Activated CD4-positive, alpha-beta T cell treated with anti-CD3 and anti-CD28 coated beads for 1 hour (primary cell): ENCODE measurements around the gene NFU1.

Experiments
- DNase-seq: peaks from one replicate; pipeline ENCODE4 v3.0.0-alpha.2; 2020

Gene NFU1

DNA sequence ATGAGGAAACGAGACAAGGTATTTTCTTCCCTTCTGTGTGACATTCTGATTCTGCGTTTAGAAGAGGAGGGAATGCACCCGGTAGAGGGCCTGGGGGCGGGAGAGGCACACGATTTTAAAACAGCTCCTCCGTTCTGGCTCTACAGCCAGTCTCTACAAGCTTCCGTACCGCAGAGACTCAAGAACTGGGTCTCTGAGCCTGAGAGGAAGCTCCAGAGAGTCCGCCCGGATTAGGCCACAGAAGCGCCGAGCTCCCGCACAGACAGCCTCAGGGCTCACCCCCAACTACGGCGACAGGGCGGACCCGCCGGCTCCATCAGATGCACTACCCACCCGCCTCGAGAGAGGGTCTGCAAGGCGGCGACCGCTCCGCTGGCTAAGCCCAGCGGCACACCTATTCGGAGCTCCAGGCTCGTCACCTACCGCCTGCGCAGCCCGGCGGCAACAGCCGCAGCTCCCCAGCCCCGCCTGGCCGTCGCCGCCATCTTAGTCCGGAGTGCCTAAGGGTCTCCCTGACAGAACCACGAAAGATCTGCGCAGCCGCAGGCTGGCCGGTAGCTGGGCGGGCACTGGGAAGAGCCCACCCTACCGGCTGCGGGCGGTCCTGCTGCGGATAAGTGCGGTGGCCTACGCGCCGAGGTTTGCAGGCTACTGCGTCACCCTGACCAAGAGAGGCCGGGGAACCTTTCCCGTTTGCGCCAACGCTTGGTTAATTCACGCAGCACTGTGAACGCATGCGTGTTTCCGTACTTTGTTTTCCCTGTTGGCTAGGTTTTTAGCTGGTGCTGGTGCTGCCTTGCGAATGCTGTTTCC is at the start of gene NFU1:
TSS of gene NFU1 (minus strand) at position 498 of the 813 bp plus-strand sequence. CDS start at position 485, 13 bp downstream.
- peak; percentile 72 for DNase-seq

DNA sequence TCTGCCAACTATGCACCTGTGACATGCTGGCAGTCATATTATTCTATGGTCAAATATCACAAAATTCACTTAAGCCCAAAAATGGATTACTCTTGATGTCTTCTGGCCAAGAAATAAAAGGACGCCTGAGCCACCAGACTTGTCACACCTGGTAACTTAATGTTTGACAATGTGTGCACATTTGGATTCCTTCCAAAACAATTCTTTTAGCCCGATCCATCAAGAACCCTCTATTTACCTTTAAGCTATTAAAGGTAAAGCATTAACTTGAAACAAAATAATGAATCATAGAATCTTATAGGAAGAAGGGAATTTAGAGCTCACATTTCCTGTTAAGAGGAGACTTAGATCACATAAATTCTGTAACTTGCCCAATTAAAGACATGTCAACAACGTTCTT is 46.5 kb upstream of the NFU1 start:
- no peak for DNase-seq

- DNase-seq, result no peak
Observed at GRCh38 chr2:69483024-69483423, 45.8 kb upstream of the NFU1 start.

GRCh38 chr2:69482471-69482870 is 45.2 kb upstream of the NFU1 start:
- no peak for DNase-seq

DNA sequence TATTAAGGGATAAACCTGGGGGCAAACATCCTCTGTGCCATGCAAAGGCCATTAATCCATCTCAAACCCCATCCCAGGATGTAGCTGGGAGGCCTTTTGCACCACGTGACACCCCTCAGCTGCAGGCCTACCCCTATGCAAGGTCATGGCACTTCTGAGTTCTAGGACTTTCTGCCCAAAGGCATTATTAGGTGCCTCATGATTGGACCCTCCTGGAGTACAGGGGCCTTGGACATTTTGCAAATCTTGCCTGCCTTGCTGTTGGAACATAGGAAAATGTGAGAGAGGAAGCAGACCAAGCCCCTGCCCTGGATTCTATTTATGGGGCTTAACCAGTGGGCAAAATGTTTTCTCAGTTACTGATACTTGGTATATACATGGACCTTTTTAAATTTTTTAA is 44.2 kb upstream of the NFU1 start:
- DNase-seq, result no peak

GRCh38 chr2:69477627-69478026 is 40.4 kb upstream of the NFU1 start:
- no peak for DNase-seq

DNA sequence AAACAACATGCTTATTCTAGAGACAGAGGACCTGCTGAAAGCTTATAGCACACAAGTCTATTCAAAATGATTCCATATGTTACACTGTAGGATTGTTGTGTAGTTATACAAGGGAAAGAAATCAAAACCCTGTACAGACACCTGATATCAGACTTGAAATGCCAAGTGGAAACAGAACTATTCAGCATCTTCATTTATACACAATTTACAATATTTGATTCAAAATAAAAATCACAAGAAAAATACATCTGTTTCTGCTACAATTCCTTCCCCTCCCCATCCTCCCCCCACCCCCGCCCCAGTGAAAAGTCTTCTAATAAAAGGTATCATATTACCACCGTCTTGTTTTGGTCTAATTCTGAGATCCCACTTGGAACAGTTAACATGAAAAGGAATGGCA is 37.5 kb upstream of the NFU1 start:
- no peak for DNase-seq

DNA sequence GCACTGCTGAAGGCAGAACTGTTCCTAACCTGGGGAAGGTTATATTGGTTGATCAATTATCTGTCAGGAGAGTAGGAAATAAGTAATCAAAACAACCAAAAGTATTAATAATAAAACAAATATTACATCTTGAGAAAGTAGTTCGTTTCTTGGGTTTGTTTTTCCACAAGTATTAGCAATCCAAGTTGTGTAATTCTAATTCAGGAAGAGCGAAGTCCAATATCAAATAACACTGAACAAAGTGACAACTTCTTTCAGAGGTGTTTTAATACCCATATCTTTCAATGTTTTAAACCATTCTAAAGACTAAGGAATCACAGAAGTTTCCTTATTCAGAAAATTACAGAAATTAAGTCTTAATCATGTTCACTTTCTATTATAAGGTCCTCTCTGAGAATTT is 34.6 kb upstream of the NFU1 start:
- no peak for DNase-seq

DNA sequence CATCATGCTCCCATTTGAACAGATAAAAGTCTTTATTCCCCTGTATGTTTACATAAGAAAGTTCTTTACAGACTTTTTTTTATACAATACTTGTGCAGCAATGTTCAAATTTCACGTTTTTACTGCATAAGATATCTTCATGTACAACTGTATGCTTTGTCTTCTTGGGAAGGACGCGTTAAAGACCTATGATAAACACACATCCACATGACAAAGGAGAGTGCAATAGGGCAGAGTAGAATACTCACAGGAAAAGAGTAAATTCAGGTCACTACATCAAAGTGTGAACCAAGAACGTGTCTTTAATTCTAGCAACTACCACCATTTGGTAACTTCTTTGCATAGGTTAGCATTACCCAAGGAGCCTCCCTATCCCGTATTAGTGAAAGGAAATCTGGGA is 33.7 kb upstream of the NFU1 start:
- DNase-seq, result no peak

DNA sequence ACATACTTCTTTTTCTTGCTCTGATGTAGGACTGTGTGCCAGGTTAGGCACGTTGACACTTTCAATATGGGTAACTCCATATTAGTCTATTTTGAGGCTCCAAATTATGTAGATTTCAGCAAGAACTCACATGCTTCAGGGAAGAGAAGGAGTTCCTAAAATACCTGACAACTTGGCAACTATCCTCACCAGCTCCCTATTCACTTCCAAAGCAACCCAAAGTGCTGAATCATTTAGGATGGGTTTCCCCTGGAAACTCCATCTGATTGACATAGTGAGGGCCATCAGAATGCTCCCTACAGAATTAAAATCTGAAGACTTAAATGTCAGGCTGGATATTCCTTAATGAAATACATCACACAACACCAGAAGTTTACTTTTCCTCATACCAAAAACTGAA is 32.5 kb upstream of the NFU1 start:
- no peak for DNase-seq

GRCh38 chr2:69469375-69469774 is 32.1 kb upstream of the NFU1 start:
- DNase-seq, result no peak

- DNase-seq, result no peak
Observed at GRCh38 chr2:69466728-69467127, 29.5 kb upstream of the NFU1 start.

DNA sequence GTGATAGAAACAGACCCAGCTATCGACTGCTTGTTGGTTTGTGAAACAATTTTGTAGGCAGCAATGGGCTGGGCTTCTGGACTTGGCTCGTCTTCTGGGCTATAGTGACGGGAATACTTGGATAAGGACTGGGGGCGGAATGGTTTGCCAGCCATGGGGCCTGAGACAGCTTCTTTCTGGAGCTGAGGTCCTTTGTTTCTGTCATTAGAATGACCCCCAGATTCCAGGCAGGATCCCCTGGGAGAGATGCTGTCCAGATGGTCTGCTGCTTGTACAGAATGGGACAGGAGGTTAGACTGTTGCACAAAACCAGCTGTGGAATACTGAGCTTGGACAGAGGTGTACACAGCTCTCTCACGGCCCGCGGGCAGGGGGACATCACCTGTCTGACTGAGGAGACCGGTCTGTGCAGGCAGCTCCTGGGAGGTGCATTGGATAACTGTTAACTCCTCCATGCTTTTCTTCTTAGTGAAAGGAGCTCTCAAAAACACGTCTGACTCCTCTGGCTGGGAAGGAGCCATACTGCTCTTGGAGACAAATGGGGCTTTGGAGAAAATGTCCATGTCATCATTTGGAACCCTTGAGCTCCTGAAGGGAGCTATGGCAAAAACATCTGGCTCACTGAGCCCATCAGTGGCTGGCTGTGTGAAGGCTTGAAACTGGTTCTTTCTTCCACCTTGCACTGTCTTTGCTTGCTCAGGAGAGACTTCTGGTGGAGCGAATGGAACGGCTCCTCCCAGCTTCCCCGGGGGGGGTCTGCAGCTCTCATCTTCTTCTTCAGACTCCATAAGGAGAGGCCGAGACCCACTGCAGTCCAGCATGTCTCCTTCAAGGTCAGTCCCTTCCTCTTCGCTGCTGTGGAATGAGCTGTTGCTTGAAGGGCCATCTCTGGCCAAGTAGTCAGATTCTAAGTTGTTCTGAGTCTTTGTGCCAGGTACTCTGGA is 28.6 kb upstream of the NFU1 start:
- no peak for DNase-seq

GRCh38 chr2:69464575-69464974 is 27.3 kb upstream of the NFU1 start:
- DNase-seq, result no peak

DNA sequence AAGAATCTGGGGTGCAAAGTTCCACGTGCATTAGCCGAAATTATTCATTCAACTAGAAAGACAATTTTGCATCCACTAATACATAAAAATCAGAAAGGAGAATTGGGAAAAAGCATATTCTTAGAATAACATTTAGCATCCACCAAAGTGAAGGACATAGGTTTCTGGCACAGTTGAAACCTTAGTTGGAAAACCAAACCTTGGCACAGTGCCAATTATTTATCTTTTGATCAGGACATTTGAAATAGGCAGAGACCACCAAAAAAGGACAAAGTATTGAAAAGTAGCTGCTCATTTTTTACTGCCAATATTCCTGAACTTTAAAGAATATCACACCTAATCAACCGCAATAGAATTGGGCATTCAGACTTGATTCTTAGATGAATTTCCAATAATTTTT is 25.5 kb upstream of the NFU1 start:
- no peak for DNase-seq

DNA sequence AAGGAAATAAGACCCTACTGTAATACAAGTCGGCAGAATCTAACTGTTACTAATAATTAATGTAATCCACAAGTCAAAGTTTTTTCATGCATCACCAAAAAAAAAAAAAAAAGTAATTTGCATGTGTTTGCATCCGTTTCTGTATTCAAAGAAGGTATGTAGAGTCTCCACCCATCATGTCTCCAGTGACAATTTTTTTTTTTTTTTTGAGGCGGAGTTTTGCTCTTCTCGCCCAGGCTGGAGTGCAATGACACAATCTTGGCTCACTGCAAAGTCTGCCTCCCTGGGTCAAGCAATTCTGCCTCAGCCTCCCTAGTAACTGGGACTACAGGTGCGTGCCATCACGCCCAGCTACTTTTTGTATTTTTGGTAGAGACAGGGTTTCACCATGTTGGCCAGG is 24.2 kb upstream of the NFU1 start:
- no peak for DNase-seq

DNA sequence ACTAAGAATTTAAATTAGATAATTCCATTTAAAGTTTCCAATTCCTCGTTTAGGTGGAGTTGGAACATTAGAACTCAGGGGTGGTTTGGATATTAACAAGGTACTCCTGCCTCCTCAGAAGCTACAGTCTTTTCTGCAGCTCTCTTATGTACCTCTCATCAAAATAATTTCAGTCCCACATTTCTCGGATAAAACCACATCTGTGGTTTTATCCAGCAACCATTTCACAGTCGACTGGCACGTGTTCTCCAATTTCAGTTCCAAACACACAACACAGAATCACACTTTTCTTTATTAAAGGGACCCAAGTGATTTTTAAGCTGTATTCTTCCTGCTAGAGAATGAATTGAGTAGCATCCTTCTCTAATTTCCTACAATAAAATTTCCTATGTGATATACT is 22.7 kb upstream of the NFU1 start:
- DNase-seq, result no peak

GRCh38 chr2:69456950-69457445 is 19.8 kb upstream of the NFU1 start:
- no peak for DNase-seq

GRCh38 chr2:69456154-69456553 is 18.9 kb upstream of the NFU1 start:
- DNase-seq, result no peak

DNA sequence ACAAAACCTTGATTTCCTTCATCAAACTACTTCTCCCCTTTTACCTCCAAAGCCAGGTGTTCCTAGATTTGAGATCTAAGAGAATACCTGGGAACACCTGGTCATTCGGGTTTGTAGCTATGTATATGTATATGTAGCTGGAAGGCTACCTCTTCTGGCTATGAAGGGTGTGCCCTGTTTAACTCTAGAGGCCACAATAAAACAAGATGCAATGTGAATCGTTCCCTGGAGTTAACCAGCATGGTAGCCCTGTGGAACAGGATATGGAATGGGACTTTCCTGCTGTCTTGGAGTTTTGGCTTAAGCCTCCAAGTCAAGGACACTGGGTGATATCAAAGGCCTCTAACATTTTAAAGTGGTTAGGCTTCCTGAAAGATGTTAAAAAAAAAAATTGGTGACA is 17.7 kb upstream of the NFU1 start:
- DNase-seq, result no peak

DNA sequence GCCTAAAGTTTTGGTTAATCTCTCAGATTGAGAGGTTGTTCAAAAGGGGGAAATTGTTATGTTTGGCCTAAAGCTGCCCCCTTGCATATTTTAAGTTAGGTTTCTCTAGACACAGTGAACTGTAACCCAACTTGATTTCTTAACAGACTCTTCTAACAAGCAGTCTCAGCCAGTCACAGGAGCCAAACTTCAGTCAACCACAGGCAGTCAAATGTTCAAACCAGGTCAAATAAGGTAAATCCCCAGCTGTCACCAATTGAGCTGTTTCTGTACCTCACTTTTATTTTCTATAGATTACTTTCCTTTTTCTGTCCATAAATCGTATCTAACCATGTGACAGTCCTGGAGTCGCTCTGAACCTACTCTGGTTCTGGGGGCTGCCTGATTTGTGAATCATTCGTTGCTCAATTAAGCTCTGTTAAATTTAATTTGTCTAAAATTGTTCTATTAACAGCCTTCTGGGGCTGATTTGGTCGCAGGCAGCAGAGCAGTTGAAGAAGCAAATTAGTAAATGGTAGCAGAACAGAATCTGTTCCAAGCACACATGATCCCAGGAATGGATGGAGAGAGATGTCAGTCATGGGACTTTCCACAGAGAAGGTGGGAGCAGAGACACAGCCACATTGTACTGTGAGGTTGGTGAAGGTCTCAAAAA is 16.4 kb upstream of the NFU1 start:
- DNase-seq, result no peak

DNA sequence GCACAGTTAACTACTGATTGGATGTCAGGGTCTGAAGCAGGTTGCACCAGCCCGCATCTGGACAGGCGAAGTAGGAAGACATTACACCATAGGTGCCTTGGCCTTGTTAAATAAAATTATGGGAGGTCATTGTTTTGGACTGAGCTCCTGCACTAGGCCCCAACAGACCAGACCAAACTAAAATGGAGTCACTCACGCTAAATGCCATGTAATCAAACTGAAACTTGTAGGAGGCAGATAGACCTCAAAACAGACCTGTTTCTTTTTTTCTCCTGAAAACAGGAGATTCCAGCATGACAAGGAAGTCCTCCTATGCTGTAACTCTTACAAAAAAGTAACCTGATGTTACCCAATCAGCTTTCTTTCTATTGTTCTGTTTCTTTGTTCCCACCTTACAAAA is 15.5 kb upstream of the NFU1 start:
- DNase-seq, result no peak

GRCh38 chr2:69450735-69451416 is 13.6 kb upstream of the NFU1 start:
- DNase-seq, result no peak
